Ammon's horn (tissue), 1 donor: ENCODE data around the gene ADAMTS3.
"Not testable (repeated sequence)": the region's sequence is repeated elsewhere in the genome, so short reads cannot be mapped to it uniquely, and the experiment has no call there.

ENCODE experiments used
- DNase-seq: peaks from one replicate; pipeline ENCODE4 v3.0.0-alpha.2; 2016; ENCODE audit warnings: low spot score

ADAMTS3 gene

DNA sequence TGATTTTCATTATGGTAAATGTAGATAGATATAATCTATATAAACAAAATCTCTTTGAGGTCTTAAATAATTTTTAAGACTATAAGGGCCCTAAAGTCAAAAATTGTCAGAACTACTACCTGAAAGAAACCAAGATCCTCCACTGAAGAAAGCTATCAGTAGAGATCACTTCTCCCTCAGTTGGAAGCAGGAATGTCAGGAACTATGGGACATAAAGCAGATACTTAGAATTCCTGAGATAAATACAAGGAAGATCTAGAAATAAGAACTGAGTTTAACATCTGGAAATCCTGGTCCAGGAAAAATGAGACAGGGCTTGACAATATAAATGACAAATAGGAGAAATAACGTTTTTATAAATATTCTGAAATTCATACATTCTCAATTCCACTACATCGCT is 97.2 kb downstream of the ADAMTS3 start:
- DNase-seq = no peak

DNA sequence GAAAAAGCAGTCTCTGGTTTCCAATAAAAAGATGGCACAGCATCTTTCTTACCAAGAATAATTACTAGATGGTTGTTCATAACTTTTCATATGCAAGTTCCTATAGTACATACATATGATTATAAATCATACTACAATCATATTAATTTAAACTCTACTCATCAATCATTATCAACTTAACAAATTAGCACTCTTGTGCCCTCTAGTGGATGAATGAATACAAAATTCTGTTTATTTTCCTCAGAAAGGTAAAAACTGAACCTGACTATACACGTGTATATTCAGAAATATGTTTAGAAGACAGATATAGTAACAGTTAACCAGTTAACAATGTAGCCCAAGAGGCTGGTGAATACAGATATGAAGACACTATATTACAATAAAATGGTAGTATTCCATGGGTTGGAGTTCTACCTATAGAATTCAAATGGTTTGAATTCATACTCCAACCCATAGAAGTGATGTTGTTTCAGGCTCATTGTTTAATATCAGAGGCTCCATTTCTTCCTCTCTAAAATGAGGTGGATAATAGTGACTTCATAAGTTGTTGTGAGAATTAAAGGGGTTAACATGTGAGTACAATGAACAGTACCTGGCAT is 100.0 kb downstream of the ADAMTS3 start:
- peak; percentile 9 for DNase-seq

DNA sequence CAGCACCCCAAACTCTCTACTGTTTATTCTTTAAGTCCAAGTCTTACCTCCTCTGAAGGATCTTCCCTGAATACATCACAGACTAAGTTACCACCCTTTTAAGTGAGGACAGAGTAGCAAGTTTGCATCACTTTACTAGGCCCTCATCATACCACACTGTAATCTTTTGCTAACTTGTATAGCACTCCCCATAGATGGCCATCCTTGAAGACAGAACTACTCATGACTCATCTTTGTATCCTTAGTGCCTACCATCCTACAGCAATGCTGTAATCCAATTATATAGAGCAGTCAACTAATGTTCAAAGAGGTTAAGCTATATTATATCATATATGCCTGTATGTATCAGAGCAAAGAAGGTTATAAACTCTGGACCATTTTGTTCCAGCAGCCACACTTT is 101.4 kb downstream of the ADAMTS3 start:
- no peak for DNase-seq

DNA sequence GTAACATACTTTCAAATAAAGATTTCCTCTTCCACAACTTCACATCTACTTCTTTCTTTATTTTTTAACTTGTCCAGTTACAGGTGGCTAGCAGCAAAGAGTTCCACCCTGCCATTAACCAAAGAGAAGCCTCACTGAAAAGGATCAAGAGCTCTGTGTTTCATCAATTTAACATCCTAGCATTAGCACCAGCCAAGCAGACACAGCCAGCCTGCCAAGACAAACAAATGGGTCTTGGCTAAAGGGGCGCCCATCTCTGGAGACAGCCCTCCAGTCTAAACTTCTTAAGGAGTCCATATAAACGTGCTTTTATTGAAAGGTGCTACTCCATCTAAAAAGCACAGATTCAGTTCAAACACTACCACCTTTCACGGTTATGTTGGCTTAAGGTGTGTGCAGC is 105.3 kb downstream of the ADAMTS3 start:
- no peak for DNase-seq

DNA sequence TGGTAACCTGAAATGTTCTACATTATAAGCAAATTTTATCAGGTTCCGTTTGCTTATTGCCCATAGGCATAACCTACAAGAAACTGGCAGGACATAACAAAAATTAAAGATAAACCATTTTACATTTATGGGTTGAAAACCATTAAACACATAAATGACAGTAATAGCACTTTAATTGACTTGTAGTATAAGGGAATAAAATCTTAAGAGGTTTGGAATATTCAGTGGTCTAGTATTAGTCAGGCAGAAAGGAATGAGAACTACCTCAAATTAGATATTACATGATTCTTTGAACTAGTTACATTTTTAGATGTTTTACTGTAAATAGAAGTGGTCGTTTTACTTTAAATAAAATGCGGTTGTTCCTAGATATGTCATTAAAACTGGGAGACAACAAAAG is 111.9 kb downstream of the ADAMTS3 start:
- no peak for DNase-seq

DNA sequence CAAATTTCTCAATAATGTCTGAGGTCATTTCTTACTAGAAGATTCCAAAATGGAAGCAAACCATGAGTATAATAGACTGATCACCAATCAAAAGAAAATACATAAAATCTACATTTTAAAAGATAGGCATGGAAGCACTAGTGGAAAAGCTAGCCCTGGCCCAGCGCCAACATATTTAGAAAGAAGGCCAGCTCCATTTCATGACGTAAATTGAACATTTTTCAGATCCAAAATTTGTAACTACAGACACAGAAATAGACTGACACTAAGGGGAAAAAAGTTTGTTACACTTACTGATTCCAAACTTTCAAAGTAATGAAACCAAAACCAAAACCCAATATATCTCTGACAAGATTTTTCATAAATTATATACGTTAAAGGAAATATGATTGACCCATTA is 117.7 kb downstream of the ADAMTS3 start:
- DNase-seq = no peak

DNA sequence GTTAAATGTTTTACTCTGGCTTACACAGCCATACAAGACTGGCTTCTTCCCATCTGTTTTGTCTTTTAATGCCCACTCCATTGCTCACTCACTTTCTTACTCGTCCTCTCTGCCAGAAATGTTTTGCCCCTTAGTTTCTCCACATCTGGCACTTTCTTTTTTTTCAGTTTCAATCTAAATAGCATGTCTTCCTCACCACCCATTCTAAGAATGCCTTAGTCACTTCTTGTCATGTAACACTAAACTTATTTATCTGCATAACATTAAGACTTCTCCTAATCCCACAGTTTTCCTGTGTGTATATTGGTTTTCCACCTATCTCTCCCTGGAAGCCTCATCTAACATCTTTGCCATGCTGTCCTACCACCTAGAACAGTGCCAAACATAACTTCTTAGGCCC is 119.3 kb downstream of the ADAMTS3 start:
- no peak for DNase-seq

DNA sequence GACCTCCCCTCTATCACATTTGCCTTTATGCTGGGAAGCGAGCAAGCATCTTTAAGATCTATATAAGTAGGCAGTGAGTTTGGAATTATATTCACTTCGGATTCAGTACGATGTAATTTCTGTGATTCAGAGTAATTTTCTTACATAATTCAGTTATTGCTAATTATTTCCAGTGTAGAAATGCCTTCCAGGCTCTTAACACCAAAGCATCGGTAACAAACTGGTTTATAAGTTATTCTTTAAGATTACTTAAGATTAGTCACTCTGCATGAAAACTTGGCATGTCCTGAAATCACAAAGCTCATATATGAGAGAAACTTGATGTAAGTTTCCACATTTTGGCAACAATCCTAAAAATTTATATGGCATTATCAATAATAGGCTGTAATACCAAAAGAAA is 120.8 kb downstream of the ADAMTS3 start:
- DNase-seq = no peak

DNA sequence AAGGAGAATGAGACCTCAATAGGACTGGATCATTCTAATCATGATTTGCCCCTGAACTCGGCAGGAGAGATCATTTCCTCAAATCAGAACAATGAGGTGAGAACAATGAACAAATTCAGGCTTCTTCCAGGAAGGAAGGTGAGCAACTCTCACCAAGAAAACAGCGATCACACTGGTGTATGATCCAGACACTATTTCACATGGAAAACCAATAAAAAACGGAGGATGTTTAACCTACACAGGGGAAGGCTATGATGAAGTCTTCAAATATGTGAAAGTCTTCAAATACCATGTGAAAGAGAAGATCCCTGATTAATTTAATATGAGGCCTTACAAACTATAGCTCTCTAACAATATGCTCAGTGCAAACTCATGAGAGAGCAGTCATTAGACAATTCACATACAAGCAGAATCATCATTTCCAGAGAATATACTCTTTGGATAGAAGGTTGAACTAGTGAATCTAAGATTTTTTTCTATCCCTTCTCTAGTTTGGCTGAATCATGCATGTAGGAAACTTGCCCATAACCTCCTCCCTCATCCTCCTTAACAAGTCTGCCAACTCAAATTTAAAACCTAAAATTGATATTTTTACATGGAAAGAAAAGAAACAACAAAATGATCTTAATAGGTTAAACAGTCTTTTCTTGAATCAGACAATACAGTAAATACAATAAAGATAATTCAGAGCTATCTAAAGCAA is 122.5 kb downstream of the ADAMTS3 start:
- no peak for DNase-seq

DNA sequence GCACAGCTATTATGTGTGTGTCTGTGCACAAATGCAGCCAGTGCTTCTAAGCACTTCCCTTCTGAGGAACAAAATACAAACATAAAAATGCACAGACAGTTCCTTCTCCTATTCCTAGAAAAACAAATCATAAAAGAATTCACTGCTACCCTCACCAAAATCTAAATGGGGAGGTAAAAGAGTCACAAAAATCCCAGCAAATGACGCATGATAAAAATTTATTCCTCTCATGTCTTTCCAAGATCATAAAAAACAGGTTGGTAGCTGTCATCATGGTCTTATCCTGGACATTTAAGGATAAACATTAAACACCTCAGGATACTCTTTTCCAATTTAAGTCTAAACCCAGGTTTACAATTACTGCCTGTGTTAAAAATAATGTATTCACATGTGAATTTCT is 124.9 kb downstream of the ADAMTS3 start:
- DNase-seq = no peak

DNA sequence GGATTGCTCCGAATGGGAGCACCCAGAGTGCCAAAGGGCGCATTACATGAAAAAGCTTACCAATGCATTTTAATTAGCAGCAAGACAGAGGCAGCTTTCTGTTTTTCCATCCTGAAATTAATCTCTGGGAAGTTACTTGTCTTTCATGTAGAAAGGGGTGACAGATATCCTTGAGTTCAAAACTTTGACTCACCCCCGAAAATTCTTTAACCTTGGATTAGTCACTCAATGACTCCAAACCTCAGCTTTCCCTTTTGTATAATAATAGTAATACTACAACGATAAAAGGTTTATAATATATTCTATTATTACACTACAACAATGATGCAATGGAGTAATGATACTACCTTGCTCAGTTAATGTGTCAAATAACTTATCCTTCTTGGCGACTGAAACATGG is 126.3 kb downstream of the ADAMTS3 start:
- DNase-seq = no peak

DNA sequence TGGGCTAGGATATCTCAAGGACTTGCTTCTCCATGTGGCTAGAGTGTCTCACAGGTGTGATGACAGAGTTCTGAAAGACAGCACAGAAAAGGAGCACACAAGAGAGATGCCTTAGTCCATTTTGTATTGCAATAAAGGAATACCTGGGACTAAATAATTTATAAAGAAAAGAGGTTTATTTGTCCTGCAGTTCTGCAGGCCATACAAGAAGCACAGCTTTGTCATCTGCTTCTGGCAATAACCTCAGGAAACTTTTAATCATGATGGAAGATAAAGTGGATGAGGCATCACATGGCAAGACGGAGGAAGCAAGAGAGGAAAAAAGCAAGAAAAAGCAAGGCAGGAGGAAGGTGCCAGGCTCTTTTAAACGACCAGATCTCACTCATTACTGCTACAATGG is 126.9 kb downstream of the ADAMTS3 start:
- no peak for DNase-seq

DNA sequence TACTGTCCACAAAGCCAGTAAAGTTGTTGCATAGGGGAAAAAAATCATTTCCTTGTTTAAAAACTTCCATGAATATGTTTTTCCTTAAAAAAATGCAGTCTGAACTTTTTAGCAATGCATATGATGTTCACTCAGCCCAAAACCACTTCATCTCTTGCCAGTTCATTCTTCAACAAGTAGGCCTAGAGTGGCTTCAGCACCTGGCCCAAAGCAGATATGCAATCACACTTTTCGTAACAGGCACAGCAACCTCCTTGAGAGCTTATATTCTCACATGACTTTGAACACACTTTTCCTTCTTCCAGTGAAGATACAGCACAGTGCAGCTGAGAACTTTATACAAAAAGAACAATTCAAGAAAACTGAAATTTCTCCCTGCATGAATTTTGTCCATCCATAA is 128.6 kb downstream of the ADAMTS3 start:
- DNase-seq = no peak

DNA sequence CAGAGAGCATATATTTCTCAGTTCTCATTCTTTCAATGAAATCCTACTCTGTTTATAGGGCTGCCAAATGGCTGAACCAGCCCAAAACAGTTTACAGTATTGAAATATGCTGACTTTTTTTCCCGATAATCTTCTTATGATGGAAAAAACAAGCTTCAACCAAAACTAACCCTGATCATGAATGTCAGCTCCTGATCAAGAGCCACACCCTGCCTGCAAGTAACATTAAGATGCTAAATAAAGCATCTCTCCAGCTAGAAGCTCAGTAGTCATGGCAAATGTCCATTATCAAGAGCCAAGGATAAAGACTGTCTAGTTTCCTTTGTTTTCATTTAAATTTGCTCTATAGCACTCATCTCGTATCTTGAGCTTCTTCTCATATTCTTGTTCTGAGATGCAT is 136.0 kb downstream of the ADAMTS3 start:
- DNase-seq = no peak

DNA sequence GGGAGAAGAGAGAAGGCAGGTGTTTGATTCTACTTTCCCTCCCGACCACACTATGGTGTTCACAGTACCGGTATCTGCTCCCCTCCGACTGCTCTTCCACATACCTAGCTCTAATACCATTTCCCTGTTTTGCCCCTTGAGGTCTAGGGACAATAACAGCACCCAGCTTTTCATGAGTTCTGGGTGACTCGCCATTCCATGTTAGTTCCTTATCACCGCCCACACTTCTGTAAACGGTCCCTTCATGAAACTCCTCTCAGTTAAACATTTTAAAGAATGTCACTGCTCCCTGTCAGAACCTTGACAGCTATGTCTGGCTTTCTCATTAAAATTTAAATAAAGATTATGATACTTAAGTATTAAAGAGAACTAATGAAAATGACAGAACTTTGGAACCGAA is 136.7 kb downstream of the ADAMTS3 start:
- DNase-seq = no peak

DNA sequence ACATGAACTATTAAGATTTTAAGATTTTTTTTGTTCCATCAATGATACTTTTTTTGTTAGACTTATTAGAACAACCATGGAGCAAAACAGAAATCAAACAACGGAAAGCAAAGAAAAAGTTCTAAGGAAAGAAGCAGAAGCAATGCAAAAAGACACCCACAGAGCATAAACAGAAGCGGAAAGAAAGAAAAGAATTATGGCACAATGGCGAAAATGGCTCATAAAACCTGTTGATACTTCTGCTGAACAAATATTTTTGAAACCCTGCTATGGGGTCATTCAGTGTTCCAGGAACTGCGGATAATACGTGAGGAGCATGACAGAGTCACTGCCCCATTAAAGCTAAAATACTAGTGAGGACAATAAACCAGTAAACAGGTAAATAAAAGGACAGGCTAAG is 138.0 kb downstream of the ADAMTS3 start:
- DNase-seq = no peak

DNA sequence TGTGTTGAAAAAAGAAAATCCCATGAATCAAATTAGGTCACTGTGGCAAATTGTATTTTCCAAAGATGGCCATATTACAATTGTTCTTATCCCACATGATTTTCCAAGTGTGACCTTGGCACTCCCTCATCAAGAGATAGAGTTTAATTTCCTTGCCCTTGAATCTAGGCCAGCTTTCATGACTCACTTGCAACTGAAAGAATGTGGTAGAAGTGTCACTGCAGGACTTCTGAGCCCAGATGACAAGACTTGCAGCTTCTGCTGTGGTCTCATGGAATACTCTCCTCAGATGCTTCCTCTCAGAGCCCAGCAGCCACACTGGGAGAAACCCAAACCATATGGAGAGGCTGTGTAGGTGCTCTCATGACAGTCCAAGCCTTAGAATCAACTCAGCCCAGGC is 139.0 kb downstream of the ADAMTS3 start:
- DNase-seq = no peak

DNA sequence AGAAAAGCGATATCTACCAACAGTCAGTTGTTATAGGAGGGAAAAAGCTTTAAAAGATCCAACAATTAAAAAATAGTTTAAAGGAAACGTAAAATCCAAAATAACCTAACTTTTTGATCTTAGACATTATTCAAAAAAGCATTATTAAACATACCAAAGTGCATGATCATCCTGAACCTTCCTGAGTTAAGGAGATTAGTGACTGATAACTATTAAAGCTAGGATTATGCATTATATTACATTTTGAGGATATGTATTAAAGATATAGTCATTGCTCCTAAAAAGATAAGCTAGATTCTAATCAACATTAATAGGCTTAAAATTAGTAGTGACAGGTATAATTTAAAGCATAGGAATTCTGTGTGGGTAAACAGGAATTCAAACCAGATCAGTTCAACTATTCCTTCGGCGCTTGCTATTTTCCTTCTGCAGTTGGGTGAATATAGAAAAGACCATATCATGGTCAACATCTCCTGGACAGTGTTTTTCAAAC is 139.6 kb downstream of the ADAMTS3 start:
- DNase-seq = no peak

DNA sequence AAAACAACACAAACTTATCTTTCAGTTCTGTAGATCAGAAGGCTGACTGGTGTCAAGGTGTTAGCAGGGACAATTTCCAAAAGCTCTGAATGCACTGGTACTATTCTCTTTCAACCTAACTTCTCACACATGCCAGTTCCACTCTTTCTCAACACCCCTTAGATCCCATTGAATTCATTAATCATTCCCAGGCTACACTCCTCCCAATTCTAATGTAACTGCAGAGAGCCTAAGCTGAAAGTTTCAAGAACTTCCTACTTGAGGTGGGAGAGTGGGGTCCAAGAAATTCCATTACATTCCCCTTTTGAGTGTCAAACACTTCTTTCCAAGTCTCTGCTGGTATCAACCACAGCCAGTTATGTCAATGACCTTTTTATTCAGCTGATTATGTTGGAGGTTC is 142.0 kb downstream of the ADAMTS3 start:
- no peak for DNase-seq

DNA sequence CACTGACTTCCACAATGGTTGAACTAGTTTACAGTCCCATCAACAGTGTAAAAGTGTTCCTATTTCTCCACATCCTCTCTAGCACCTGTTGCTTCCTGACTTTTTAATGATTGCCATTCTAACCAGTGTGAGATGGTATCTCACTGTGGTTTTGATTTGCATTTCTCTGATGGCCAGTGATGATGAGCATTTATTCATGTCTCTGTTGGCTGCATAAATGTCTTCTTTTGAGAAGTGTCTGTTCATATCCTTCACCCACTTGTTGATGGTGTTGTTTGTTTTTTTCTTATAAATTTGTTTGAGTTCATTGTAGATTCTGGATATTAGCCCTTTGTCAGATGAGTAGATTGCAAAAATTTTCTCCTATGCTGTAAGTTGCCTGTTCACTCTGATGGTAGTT is 143.1 kb downstream of the ADAMTS3 start:
- DNase-seq = not testable (repeated sequence)

DNA sequence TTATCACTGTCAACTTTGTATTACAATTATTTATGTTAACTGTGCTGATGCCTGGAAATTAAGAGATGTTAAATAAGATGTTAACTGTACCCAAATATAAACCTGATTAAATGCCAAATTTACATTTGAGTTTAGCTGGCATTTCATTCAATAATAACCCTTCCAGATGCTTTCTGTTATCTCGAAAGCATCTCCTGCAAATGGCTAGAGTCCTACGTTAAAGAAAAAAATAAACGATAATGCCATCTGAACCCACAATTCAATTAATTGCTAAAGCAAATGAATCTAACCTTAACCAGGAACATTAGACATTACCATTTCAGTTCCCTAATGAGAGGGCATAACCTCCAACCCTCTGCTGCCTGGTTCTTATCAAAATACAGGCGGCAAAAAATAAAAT is 145.0 kb downstream of the ADAMTS3 start:
- DNase-seq = no peak

DNA sequence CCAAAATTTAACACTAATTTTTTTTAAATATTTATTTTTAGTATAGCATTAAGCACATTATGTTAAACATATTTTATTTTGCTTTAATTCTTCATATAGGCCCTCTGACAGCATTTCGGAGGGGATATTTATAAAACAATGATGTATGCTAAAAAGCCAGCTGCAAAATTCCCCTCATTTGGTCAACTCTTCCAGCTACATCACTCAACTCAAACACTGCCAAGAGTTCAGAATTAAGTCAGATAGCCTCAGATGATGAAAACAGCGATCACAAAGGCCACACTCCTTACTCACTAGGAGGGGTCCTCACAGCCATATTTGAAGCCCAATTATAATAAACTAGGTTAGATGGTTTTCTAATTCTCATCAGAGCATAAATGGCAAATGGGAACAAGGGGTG is 146.6 kb downstream of the ADAMTS3 start:
- DNase-seq = no peak

DNA sequence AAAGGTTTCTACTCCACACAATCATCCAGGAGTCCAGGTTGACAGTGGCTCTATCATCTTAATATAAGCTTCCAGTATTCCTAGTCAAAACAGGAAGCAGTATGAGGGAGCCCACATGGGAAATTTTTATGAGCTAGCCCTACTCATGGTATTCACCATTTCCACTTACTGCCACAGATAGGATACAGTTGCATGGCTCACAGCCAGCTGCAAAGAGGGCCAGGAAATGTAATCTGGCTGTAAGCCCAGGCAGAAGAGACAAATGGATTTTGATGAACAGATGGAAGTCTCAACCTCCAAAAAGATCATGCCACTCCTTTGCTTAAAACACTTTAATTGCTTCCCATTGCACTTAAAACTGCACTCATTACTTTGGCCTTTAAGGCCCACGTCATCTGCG is 150.6 kb downstream of the ADAMTS3 start:
- peak; percentile 42 for DNase-seq

DNA sequence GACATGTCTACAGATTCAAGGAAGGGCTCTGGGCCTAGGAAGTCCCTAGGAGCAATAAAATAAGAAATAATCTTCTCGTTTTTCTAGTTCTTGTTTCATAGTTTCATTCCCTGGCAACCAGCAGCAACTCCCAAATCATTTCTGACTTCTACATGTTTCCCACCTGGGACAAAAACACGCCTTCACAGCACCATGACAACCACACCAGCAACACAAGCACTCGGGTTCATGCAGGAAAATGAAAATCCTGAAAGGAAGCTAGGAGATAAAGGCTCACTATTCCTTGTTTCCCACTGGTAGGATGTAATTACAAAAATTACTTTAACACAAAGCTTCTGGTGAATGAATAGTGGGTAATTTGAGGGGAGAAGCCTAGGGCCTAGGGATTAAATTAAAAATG is 158.9 kb downstream of the ADAMTS3 start:
- peak; percentile 23 for DNase-seq
